HuH-7.5 (cell line): ENCODE measurements around the gene MYH4.

ENCODE experiments used
- DNase-seq: peaks from one replicate; pipeline ENCODE4 v3.0.0; 2011; ENCODE audit warnings: low spot score

The MYH4 gene

GRCh38 chr17:10421900-10422542, 47.3 kb downstream of the MYH4 start, which contains the start of gene MYH8:
MYH8 (minus strand) TSS chr17:10421950; CDS start chr17:10420227, 1,723 bp downstream.
- DNase-seq, result no peak

- no peak for DNase-seq
Observed at GRCh38 chr17:10421211-10421610, 48.1 kb downstream of the MYH4 start.

GRCh38 chr17:10420811-10421210, 48.5 kb downstream of the MYH4 start:
- no peak for DNase-seq

- no peak for DNase-seq
Observed at GRCh38 chr17:10417431-10417830, 51.9 kb downstream of the MYH4 start.

GRCh38 chr17:10415161-10415560, 54.2 kb downstream of the MYH4 start:
- DNase-seq, result no peak

GRCh38 chr17:10403589-10403988, 65.8 kb downstream of the MYH4 start:
- DNase-seq, result no peak

GRCh38 chr17:10398352-10398751, 71.0 kb downstream of the MYH4 start:
- no peak for DNase-seq

- no peak for DNase-seq
Observed at GRCh38 chr17:10396524-10397163, 72.7 kb downstream of the MYH4 start.

GRCh38 chr17:10394201-10394887, 75.0 kb downstream of the MYH4 start:
- no peak for DNase-seq
